NT2/D1 (cell line): ENCODE results near the gene LDLRAD4.
"Not testable (repeated sequence)": the region's sequence is repeated elsewhere in the genome, so short reads cannot be mapped to it uniquely, and the experiment has no call there.

ENCODE experiments used
- DNase-seq: peaks from one replicate; pipeline ENCODE4 v3.0.0-alpha.2; 2011; ENCODE audit warnings: low read depth, low spot score
- H3K27me3 ChIP-seq: 2 replicates; pipeline ENCODE4 v1.6.0; 2011; ENCODE audit warnings: mild to moderate bottlenecking; ENCODE audit not compliant: insufficient read length, insufficient read depth
- H3K36me3 ChIP-seq: 2 replicates; pipeline ENCODE4 v1.6.1; 2011; ENCODE audit warnings: mild to moderate bottlenecking, low read length, mixed read lengths; ENCODE audit not compliant: insufficient read depth, insufficient read length
- H3K4me1 ChIP-seq: 2 replicates; pipeline ENCODE4 v1.5.1; 2011; ENCODE audit not compliant: insufficient read depth, insufficient read length
- H3K4me3 ChIP-seq: 2 replicates; pipeline ENCODE4 v1.5.1; 2011; ENCODE audit warnings: low read depth; ENCODE audit not compliant: insufficient read length
- H3K9ac ChIP-seq: 2 replicates; pipeline ENCODE4 v1.6.0; 2011; ENCODE audit warnings: low read depth; ENCODE audit not compliant: insufficient read length
- H3K9me3 ChIP-seq: 2 replicates; pipeline ENCODE4 v1.5.1; 2011; ENCODE audit warnings: mild to moderate bottlenecking, low read length; ENCODE audit not compliant: insufficient read depth
- SUZ12 ChIP-seq: IDR thresholded peaks from 2 replicates; pipeline ENCODE4 v1.6.1; 2011; ENCODE audit not compliant: insufficient read length, insufficient read depth; ENCODE audit errors: extremely low read depth
- YY1 ChIP-seq: IDR thresholded peaks from 2 replicates; pipeline ENCODE4 v1.6.1; 2011; ENCODE audit not compliant: insufficient read length, insufficient read depth
- ZNF274 ChIP-seq: IDR thresholded peaks from 2 replicates; pipeline ENCODE4 v1.6.1; 2011; ENCODE audit warnings: mild to moderate bottlenecking, low read depth, low read length

Gene LDLRAD4

GRCh38 chr18:13688191-13689136, 469.9 kb downstream of the LDLRAD4 start:
- no peaks in the 10 kb centered on the region for H3K27me3 ChIP-seq
- no peak for TF ChIP-seq SUZ12
- TF ChIP-seq ZNF274 = no peak
- TF ChIP-seq YY1 = no peak
- H3K36me3 ChIP-seq = peaks cover 2% of the 10 kb centered on the region
- H3K9ac ChIP-seq = no peak overlapping the region
- no peak overlapping the region for H3K4me3 ChIP-seq
- no peaks in the 10 kb centered on the region for H3K4me1 ChIP-seq
- DNase-seq = no peak
- H3K9me3 ChIP-seq = peaks cover 3% of the 10 kb centered on the region; the same call in 1 of the 2 replicates

- H3K4me3 ChIP-seq, H3K9me3 ChIP-seq: not testable (repeated sequence)
Observed at GRCh38 chr18:13690060-13690459, 471.5 kb downstream of the LDLRAD4 start.

GRCh38 chr18:13695337-13695736, 476.8 kb downstream of the LDLRAD4 start:
- H3K4me1 ChIP-seq, H3K4me3 ChIP-seq, H3K9me3 ChIP-seq, H3K9ac ChIP-seq, H3K36me3 ChIP-seq, H3K27me3 ChIP-seq, DNase-seq: not testable (repeated sequence)

More at GRCh38 chr18:13690060-13690459, 471.5 kb downstream of the LDLRAD4 start:
- DNase-seq, H3K9ac ChIP-seq, H3K4me1 ChIP-seq, H3K36me3 ChIP-seq, H3K27me3 ChIP-seq: not testable (repeated sequence)

- no peak for DNase-seq
- Histone ChIP-seq H3K4me1 (no peaks in the 10 kb centered on the region), H3K36me3 (no peaks in the 10 kb centered on the region), H3K4me3 (no peak overlapping the region), H3K9ac (no peak overlapping the region), H3K9me3 (peaks cover 14% of the 10 kb centered on the region), H3K27me3 (no peaks in the 10 kb centered on the region)
- TF ChIP-seq YY1 = no peak
- TF ChIP-seq SUZ12 = no peak
- no peak for TF ChIP-seq ZNF274
Observed at GRCh38 chr18:13696961-13697360, 478.4 kb downstream of the LDLRAD4 start.

GRCh38 chr18:13700153-13700552, 481.6 kb downstream of the LDLRAD4 start:
- no peaks in the 10 kb centered on the region for H3K4me1 ChIP-seq
- no peaks in the 10 kb centered on the region for H3K27me3 ChIP-seq
- no peaks in the 10 kb centered on the region for H3K36me3 ChIP-seq
- no peak overlapping the region for H3K4me3 ChIP-seq
- no peak for DNase-seq
- TF ChIP-seq ZNF274 (no peak), SUZ12 (no peak), YY1 (no peak)
- peaks cover 46% of the 10 kb centered on the region for H3K9me3 ChIP-seq
- H3K9ac ChIP-seq = no peak overlapping the region
